Cardiac fibroblast (primary cell): ENCODE results near the gene KIRREL3.

Source experiments
- DNase-seq, 2 donors: peaks; one replicate each; pipeline versions ENCODE4 v3.0.0 to v3.0.0-alpha.2; 2010; ENCODE audit warnings: low read depth in 2 of 2
- H3K4me3 ChIP-seq, 2 donors: replicated peaks in 1 of 2; 1 replicate in 1 of 2; 2 replicates in 1 of 2; pipeline ENCODE4 v1.5.1; 2011; ENCODE audit warnings: low read depth in 2 of 2, low read length in 2 of 2, mild to moderate bottlenecking in 2 of 2, moderate library complexity in 1 of 2
- TF ChIP-seq, protein P1 (sequence below): IDR thresholded peaks from one replicate; pipeline ENCODE4 v1.5.1; 2011; ENCODE audit warnings: low read depth, mild to moderate bottlenecking, low read length, inconsistent platforms

Gene KIRREL3

GRCh38 chr11:126748793-126749192 lies 251.8 kb downstream of the KIRREL3 start:
- TF ChIP-seq, protein P1, sequence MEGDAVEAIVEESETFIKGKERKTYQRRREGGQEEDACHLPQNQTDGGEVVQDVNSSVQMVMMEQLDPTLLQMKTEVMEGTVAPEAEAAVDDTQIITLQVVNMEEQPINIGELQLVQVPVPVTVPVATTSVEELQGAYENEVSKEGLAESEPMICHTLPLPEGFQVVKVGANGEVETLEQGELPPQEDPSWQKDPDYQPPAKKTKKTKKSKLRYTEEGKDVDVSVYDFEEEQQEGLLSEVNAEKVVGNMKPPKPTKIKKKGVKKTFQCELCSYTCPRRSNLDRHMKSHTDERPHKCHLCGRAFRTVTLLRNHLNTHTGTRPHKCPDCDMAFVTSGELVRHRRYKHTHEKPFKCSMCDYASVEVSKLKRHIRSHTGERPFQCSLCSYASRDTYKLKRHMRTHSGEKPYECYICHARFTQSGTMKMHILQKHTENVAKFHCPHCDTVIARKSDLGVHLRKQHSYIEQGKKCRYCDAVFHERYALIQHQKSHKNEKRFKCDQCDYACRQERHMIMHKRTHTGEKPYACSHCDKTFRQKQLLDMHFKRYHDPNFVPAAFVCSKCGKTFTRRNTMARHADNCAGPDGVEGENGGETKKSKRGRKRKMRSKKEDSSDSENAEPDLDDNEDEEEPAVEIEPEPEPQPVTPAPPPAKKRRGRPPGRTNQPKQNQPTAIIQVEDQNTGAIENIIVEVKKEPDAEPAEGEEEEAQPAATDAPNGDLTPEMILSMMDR: no peak

GRCh38 chr11:126748100-126748791 lies 252.3 kb downstream of the KIRREL3 start:
- TF ChIP-seq, protein P1: no peak
- no peak overlapping the region for H3K4me3 ChIP-seq

More at GRCh38 chr11:126748793-126749192, 251.8 kb downstream of the KIRREL3 start:
- no peak overlapping the region for H3K4me3 ChIP-seq
- DNase-seq: no peak

DNA sequence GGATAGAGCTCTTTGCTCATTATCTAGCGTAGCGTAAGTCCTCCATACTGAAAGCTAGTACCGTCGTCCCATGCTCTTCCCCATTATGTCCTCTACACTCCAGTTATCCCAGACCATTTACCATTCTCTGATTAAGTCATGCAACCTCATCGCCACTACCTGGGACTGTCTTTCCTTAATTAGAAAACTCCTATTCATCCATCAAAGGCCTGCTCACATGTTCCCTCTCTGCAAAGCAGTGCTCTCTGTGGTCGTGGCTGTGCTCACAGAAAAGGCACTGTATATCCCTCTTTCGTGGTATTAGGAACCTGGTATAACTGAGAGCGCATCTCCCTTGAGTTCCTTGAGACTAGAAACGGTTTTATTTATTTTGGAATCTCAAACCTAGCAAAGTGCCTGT lies 253.3 kb downstream of the KIRREL3 start:
- no peak overlapping the region for H3K4me3 ChIP-seq
- TF ChIP-seq, protein P1: no peak
- DNase-seq: no peak

More at GRCh38 chr11:126748100-126748791, 252.3 kb downstream of the KIRREL3 start:
- no peak for DNase-seq

DNA sequence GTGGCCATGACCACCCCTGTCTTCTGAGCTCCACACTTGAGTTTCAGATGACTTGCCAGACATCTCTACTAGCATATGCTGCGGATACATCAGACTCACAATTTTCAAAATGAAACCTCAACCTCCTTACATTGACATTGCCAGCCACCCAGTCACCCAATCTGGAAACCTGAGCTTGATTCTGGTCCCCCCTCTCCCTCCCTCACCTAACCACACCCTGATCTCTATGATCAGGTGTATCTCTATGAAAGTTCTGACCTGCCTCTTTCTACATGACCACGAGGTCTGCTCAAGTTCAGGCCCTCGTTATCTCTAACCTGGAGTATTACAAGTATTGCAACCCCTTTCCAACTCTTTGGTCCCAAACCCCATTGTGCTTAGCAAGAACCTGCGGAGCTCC lies 254.1 kb downstream of the KIRREL3 start:
- TF ChIP-seq, protein P1: no peak
- H3K4me3 ChIP-seq: no peak overlapping the region
- DNase-seq: no peak

GRCh38 chr11:126744699-126745098 lies 255.9 kb downstream of the KIRREL3 start:
- TF ChIP-seq, protein P1: no peak
- no peak overlapping the region for H3K4me3 ChIP-seq
- DNase-seq: no peak

- no peak for DNase-seq
- no peak overlapping the region for H3K4me3 ChIP-seq
- TF ChIP-seq, protein P1: no peak
Observed at GRCh38 chr11:126743628-126744027, 256.9 kb downstream of the KIRREL3 start.

DNA sequence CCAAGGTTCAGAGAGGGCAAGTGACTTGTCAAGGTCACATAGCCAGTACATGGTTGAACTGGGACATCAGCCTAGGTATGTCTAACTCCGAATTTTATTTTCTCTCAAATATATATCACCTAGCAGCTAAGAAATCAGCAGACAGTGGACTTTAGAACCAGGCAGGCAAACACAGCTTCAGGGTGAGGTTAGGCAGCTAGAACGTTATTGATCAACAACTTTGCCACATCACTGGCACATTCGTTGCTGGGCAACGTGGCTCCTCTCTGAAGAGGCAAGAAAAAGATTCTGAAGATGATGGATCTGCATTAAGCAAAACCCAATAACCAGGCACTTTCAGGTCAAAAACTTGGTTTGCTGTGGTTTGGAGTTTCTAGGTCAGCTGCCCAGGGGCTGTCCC lies 258.0 kb downstream of the KIRREL3 start:
- H3K4me3 ChIP-seq: no peak overlapping the region
- TF ChIP-seq, protein P1: no peak
- no peak for DNase-seq
